ENCODE results near the gene TRIP12. TPM values are rescaled to one million over a fixed set of nuclear protein-coding genes. Genes with fewer than 3 reads are reported as not detected.

Gene TRIP12
- polyA plus RNA-seq, 2 of the 4 experiments (the other 2 are of a cell fraction), result 103 to 151 TPM

DNA sequence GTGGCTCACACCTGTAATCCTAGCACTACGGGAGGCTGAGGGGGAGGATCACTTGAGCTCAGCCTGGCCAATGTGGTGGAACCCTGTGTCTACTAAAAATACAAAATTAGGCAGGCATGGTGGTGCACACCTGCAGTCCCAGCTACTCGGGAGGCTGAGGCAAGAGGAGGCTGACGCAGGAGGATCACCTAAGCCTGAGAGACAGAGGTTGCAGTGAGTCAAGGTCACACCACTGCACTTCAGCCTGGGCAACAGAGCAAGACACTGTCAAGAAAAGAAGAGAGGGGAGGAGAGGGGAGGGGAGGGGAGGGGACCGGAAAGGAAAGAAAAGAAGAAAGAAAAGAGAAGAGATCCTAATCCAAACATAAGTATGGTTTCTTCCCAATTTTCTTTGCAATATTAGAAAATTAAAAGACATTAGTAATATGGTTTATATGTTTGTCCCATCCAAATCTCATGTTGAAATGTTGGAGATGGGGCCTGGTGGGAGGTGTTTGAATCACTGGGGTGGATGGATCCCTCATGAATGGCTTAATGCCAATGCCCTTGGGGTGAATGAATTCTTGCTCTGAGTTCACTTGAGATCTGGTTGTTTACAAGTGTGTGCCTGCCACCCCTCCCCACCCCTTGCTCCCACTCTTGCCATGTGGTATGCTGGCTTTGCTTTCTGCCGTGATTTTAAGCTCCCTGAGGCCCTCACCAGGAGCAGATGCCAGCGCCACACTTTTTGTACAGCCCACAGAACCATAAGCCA, 50.7 kb downstream of the TRIP12 start:
- H3K4me2 ChIP-seq, result no peak overlapping the region
- H3K4me3 ChIP-seq, result no peak overlapping the region
- ChIA-PET CTCF (no interaction called here), POLR2A (no interaction called here)
- 93% methylated on average over 6 of the region's 6 CpGs for WGBS (ENCODE audit: missing lambda C conversion rate)
- FAIRE-seq, result no peak
- no peak for ATAC-seq
- DNase-seq (ENCODE audit: low read depth in 1 of 2, low spot score in 1 of 2), result no peak
- no peak for TF ChIP-seq RFX5 (IDR thresholded peaks at IDR 0.05)
- H3K27ac ChIP-seq, result no peak overlapping the region
- no peaks in the 10 kb centered on the region for H3K9me3 ChIP-seq
- peaks cover 19% of the 10 kb centered on the region for H3K4me1 ChIP-seq

DNA sequence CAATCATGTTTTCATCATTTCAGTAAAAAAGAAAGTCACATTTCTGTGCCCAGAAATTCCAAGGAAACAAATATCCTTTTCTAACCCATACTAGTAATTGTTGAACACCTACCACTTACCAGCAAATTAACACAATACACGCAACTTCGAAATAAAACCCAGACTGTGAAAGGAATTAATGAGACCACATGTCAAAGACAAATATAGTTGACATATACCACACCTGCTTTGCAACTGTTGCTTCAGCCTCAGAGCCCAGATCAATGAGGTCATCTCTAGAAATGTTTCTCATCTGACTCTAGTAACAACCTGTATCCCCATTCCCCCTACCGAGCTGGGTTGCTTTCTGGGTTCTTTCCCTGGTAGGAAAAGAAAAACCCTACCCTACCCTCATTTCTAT, 52.6 kb downstream of the TRIP12 start:
- Histone ChIP-seq H3K9me3 (no peaks in the 10 kb centered on the region), H3K4me2 (no peak overlapping the region), H3K4me3 (no peak overlapping the region), H3K4me1 (peaks cover 17% of the 10 kb centered on the region), H3K27ac (no peak overlapping the region)
- FAIRE-seq (no peak), DNase-seq (ENCODE audit: low read depth in 1 of 2, low spot score in 1 of 2) (no peak), ATAC-seq (no peak)
- POLR2A ChIA-PET, result no interaction called here
- 93% methylated on average over 3 of the region's 3 CpGs for WGBS (ENCODE audit: missing lambda C conversion rate)
- CTCF ChIA-PET, result no interaction called here
- TF ChIP-seq, protein P1, sequence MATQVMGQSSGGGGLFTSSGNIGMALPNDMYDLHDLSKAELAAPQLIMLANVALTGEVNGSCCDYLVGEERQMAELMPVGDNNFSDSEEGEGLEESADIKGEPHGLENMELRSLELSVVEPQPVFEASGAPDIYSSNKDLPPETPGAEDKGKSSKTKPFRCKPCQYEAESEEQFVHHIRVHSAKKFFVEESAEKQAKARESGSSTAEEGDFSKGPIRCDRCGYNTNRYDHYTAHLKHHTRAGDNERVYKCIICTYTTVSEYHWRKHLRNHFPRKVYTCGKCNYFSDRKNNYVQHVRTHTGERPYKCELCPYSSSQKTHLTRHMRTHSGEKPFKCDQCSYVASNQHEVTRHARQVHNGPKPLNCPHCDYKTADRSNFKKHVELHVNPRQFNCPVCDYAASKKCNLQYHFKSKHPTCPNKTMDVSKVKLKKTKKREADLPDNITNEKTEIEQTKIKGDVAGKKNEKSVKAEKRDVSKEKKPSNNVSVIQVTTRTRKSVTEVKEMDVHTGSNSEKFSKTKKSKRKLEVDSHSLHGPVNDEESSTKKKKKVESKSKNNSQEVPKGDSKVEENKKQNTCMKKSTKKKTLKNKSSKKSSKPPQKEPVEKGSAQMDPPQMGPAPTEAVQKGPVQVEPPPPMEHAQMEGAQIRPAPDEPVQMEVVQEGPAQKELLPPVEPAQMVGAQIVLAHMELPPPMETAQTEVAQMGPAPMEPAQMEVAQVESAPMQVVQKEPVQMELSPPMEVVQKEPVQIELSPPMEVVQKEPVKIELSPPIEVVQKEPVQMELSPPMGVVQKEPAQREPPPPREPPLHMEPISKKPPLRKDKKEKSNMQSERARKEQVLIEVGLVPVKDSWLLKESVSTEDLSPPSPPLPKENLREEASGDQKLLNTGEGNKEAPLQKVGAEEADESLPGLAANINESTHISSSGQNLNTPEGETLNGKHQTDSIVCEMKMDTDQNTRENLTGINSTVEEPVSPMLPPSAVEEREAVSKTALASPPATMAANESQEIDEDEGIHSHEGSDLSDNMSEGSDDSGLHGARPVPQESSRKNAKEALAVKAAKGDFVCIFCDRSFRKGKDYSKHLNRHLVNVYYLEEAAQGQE (IDR thresholded peaks at IDR 0.05), result no peak
- TF ChIP-seq MYC (IDR thresholded peaks at IDR 0.05; ENCODE audit: borderline replicate concordance, low read length) (no peak), EP300 (IDR thresholded peaks at IDR 0.05) (no peak), NPAS2 (CRISPR knock-in tag; IDR thresholded peaks at IDR 0.05; ENCODE audit: borderline replicate concordance) (no peak), FOSL2 (IDR thresholded peaks at IDR 0.05) (no peak), FOSL2 (CRISPR knock-in tag; IDR thresholded peaks at IDR 0.05) (no peak)

DNA sequence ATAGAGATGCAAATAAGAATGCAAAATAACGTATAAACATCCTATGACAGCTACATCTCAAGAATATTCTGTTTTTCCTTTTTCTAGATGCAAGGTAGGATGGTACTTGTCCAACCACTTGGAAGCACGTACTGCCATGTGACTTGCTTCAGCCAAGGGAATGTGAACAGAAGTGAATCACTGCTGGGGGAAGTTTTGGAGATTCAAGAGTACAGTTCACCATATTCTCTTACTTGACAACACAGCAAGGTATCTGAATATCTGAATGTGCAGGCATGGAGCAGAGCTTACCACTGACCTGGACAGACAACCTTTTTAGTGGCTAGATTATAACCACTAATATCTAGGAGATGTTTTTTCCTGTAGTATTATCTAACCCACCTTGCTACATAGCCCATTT, 53.0 kb downstream of the TRIP12 start:
- 88% methylated on average over 2 of the region's 2 CpGs for WGBS (ENCODE audit: missing lambda C conversion rate)
- POLR2A ChIA-PET, result no interaction called here
- TF ChIP-seq, protein P2, sequence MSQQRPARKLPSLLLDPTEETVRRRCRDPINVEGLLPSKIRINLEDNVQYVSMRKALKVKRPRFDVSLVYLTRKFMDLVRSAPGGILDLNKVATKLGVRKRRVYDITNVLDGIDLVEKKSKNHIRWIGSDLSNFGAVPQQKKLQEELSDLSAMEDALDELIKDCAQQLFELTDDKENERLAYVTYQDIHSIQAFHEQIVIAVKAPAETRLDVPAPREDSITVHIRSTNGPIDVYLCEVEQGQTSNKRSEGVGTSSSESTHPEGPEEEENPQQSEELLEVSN (IDR thresholded peaks at IDR 0.05; ENCODE audit: borderline replicate concordance, low read depth), result no peak
- TF ChIP-seq CBX8 (IDR thresholded peaks at IDR 0.05) (no peak), JUNB (IDR thresholded peaks at IDR 0.05) (no peak), CHD4 (IDR thresholded peaks at IDR 0.05; ENCODE audit: borderline replicate concordance) (no peak), GATA3 (IDR thresholded peaks at IDR 0.05; ENCODE audit: borderline replicate concordance) (no peak), EHF (CRISPR knock-in tag; IDR thresholded peaks at IDR 0.05) (no peak), FOSL2 (IDR thresholded peaks at IDR 0.05) (no peak), FOSL2 (CRISPR knock-in tag; IDR thresholded peaks at IDR 0.05) (no peak), ESRRA (IDR thresholded peaks at IDR 0.05; ENCODE audit: borderline replicate concordance, low read length) (no peak), HOXB5 (CRISPR knock-in tag; IDR thresholded peaks at IDR 0.05) (no peak), HEYL (CRISPR knock-in tag; IDR thresholded peaks at IDR 0.05) (no peak), RCOR1 (IDR thresholded peaks at IDR 0.05; ENCODE audit: low read depth, low read length) (no peak), NR3C1 (IDR thresholded peaks at IDR 0.05) (no peak), HOXB13 (CRISPR knock-in tag; IDR thresholded peaks at IDR 0.05; ENCODE audit: low read depth) (no peak)
- TF ChIP-seq, protein P3, sequence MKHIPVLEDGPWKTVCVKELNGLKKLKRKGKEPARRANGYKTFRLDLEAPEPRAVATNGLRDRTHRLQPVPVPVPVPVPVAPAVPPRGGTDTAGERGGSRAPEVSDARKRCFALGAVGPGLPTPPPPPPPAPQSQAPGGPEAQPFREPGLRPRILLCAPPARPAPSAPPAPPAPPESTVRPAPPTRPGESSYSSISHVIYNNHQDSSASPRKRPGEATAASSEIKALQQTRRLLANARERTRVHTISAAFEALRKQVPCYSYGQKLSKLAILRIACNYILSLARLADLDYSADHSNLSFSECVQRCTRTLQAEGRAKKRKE (CRISPR knock-in tag; IDR thresholded peaks at IDR 0.05; ENCODE audit: low read depth), result no peak
- TF ChIP-seq, protein P4, sequence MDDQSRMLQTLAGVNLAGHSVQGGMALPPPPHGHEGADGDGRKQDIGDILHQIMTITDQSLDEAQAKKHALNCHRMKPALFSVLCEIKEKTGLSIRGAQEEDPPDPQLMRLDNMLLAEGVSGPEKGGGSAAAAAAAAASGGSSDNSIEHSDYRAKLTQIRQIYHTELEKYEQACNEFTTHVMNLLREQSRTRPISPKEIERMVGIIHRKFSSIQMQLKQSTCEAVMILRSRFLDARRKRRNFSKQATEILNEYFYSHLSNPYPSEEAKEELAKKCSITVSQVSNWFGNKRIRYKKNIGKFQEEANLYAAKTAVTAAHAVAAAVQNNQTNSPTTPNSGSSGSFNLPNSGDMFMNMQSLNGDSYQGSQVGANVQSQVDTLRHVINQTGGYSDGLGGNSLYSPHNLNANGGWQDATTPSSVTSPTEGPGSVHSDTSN (IDR thresholded peaks at IDR 0.05), result no peak
- CTCF ChIA-PET, result no interaction called here
- H3K9me3 ChIP-seq, result no peaks in the 10 kb centered on the region
- H3K27ac ChIP-seq, result no peak overlapping the region
- no peak overlapping the region for H3K4me2 ChIP-seq
- ATAC-seq (no peak), FAIRE-seq (no peak), DNase-seq (ENCODE audit: low read depth in 1 of 2, low spot score in 1 of 2) (no peak)
- H3K4me3 ChIP-seq, result no peak overlapping the region
- H3K4me1 ChIP-seq, result peaks cover 12% of the 10 kb centered on the region
